Esophagus squamous epithelium (tissue), 5 donors: Measurements from ENCODE around the gene UMOD. TPM values are rescaled to one million over a fixed set of nuclear protein-coding genes. Genes with fewer than 3 reads are reported as not detected.

Experiments
- DNase-seq: peaks from one replicate; lab custom pipeline; 2025; lab: John Stamatoyannopoulos, UW
- H3K27ac ChIP-seq, 4 donors: fragments of 200-600 bp; sonication (generic); one replicate each; pipeline ENCODE4 v1.5.1; 2016 to 2019; ENCODE audit warnings: mild to moderate bottlenecking in 1 of 4
- H3K27me3 ChIP-seq, 4 donors: fragments of 200-600 bp; sonication (generic); 1 replicate in 3 of 4; 2 replicates in 1 of 4; pipeline versions ENCODE4 v1.5.1 to v1.6.0; 2017 to 2021; ENCODE audit warnings: antibody characterized with exemption in 1 of 4
- H3K36me3 ChIP-seq, 3 donors: fragments of 200-600 bp; sonication (generic); one replicate each; pipeline ENCODE4 v1.5.1; 2016 to 2019
- H3K4me1 ChIP-seq, 3 donors: fragments of 200-600 bp; sonication (generic); one replicate each; pipeline ENCODE4 v1.5.1; 2017 to 2019
- H3K4me3 ChIP-seq, 4 donors: fragments of 200-600 bp; sonication (generic); 1 replicate in 3 of 4; 2 replicates in 1 of 4; pipeline ENCODE4 v1.5.1; 2016 to 2019; ENCODE audit warnings: mild to moderate bottlenecking in 2 of 4, moderate library complexity in 1 of 4
- H3K9me3 ChIP-seq, 3 donors: fragments of 200-600 bp; sonication (generic); one replicate each; pipeline ENCODE4 v1.5.1; 2016 to 2019
- CTCF ChIP-seq, 6 experiments: fragments of 450-650 bp in 4 of 6; fragments of 200-600 bp in 2 of 6; sonication (generic) in 2 of 6; IDR thresholded peaks; one replicate each; pipeline ENCODE4 v1.5.1; 2016 to 2019; ENCODE audit warnings: antibody characterized with exemption in 6 of 6, mild to moderate bottlenecking in 4 of 6, moderate library complexity in 4 of 6
- POLR2A ChIP-seq, 4 donors: fragments of 450-650 bp; IDR thresholded peaks; one replicate each; pipeline ENCODE4 v1.6.1; 2017; ENCODE audit warnings: antibody characterized with exemption in 4 of 4, mild to moderate bottlenecking in 4 of 4, moderate library complexity in 3 of 4
- WGBS, 2 donors: methylation state at CpG; one replicate each; pipeline ENCODE4 v1.1.5; 2018; 5-methylcytosine and 5-hydroxymethylcytosine counted together
- intact Hi-C: fragments of 100-400 bp; cut with DNase I; formaldehyde crosslinking; loops from one replicate; pipeline ENCODE4 v1.15.0; 2022
- total RNA-seq, 4 donors: library from RNA; depleted of rRNA; stranded (reverse); fragments of >200 nt; gene quantifications; one replicate each; pipeline ENCODE4 v1.1.0, GENCODE V29; 2016
- donor health status: DM: yes; HTN: yes; CAD: no.

Gene UMOD
- total RNA-seq, 4 donors from 2014 or later, result not detected

- Histone ChIP-seq H3K4me1 (no peaks in the 10 kb centered on the region), H3K27ac (no peak overlapping the region), H3K4me3 (no peak overlapping the region), H3K27me3 (peaks cover 0 to 22% (median 0%) of the 10 kb centered on the region in 4 donors), H3K36me3 (no peaks in the 10 kb centered on the region), H3K9me3 (no peaks in the 10 kb centered on the region)
- intact Hi-C loops, result no loop called here
- DNase-seq, result no peak
- 71 to 75% methylated on average over 3 of the region's 3 CpGs for WGBS, 2 donors
- TF ChIP-seq POLR2A (IDR thresholded peaks at IDR 0.05) (no peak), CTCF (IDR thresholded peaks at IDR 0.05) (no peak)
Observed at GRCh38 chr16:20289571-20289970, 62.9 kb downstream of the UMOD start.

GRCh38 chr16:20285993-20286499 is 66.5 kb downstream of the UMOD start:
- peaks cover 0 to 3% (median 0%) of the 10 kb centered on the region in 4 donors for H3K27me3 ChIP-seq
- no peaks in the 10 kb centered on the region for H3K36me3 ChIP-seq
- no peak for TF ChIP-seq POLR2A (IDR thresholded peaks at IDR 0.05)
- TF ChIP-seq CTCF (IDR thresholded peaks at IDR 0.05), result no peak
- 50 to 56% methylated on average over 6 of the region's 6 CpGs for WGBS, 2 donors
- no peak overlapping the region for H3K4me3 ChIP-seq
- intact Hi-C loops, result no loop called here
- no peaks in the 10 kb centered on the region for H3K4me1 ChIP-seq
- no peak for DNase-seq
- no peak overlapping the region for H3K27ac ChIP-seq
- H3K9me3 ChIP-seq, result no peaks in the 10 kb centered on the region

Other genes starting within 250 kb of the UMOD start
- gene GP2, start 25.2 kb downstream of the UMOD start, total RNA-seq, result not detected
- gene PDILT, start 52.0 kb upstream of the UMOD start, total RNA-seq, result not detected
- gene ACSM5, start 56.8 kb upstream of the UMOD start, total RNA-seq, result 1 to 10 TPM in 1 of 4 donors, under 1 TPM in 1, not detected in 2; 1.00 to 4.8 TPM
- not detected for gene ACSM2A, start 98.8 kb upstream of the UMOD start, total RNA-seq
- not detected for gene ACSM2B, start 223.7 kb upstream of the UMOD start, total RNA-seq